Measurements from ENCODE around the gene ALPL. TPM values are rescaled to one million over a fixed set of nuclear protein-coding genes. Genes with fewer than 3 reads are reported as not detected.
"Not testable (repeated sequence)": the region's sequence is repeated elsewhere in the genome, so short reads cannot be mapped to it uniquely, and the experiment has no call there.

The ALPL gene
- polyA plus RNA-seq, 6 donors from 2014 or later: 0.53 to 1.8 (median 0.66) TPM; not detected in 2

- Mint-ChIP-seq H3K4me3 (no peak overlapping the region), H3K27me3 (peaks cover 10 to 32% (median 16%) of the 10 kb centered on the region in 3 donors), H3K36me3 (no peaks in the 10 kb centered on the region), H3K9me3 (no peaks in the 10 kb centered on the region), H3K4me1 (no peaks in the 10 kb centered on the region), H3K27ac (no peak overlapping the region)
- no peak for ATAC-seq (ENCODE audit: low read depth in 2 of 2)
- DNase-seq: no peak
Observed at GRCh38 chr1:21560916-21561638, 51.9 kb downstream of the ALPL start.

- no peak for ATAC-seq (ENCODE audit: low read depth in 2 of 2)
- H3K27me3 Mint-ChIP-seq: peaks cover 4 to 24% (median 11%) of the 10 kb centered on the region in 3 donors
- H3K36me3 Mint-ChIP-seq: no peaks in the 10 kb centered on the region
- DNase-seq: no peak
- H3K9me3 Mint-ChIP-seq: no peaks in the 10 kb centered on the region
- H3K27ac Mint-ChIP-seq: no peak overlapping the region
- H3K4me3 Mint-ChIP-seq: no peak overlapping the region
- H3K4me1 Mint-ChIP-seq: no peaks in the 10 kb centered on the region
Observed at GRCh38 chr1:21562896-21563295, 53.7 kb downstream of the ALPL start.

- H3K27ac Mint-ChIP-seq: no peak overlapping the region
- H3K36me3 Mint-ChIP-seq: no peaks in the 10 kb centered on the region
- no peaks in the 10 kb centered on the region for H3K9me3 Mint-ChIP-seq
- no peak for DNase-seq
- no peak for ATAC-seq (ENCODE audit: low read depth in 2 of 2)
- H3K27me3 Mint-ChIP-seq: peaks cover 4 to 25% (median 14%) of the 10 kb centered on the region in 3 donors
- H3K4me1 Mint-ChIP-seq: no peaks in the 10 kb centered on the region
- no peak overlapping the region for H3K4me3 Mint-ChIP-seq
Observed at GRCh38 chr1:21563971-21564370, 54.7 kb downstream of the ALPL start.

GRCh38 chr1:21564521-21565095 is 55.4 kb downstream of the ALPL start:
- Mint-ChIP-seq H3K4me1 (no peaks in the 10 kb centered on the region), H3K4me3 (no peak overlapping the region), H3K9me3 (no peaks in the 10 kb centered on the region), H3K36me3 (no peaks in the 10 kb centered on the region), H3K27me3 (peaks cover 4 to 20% (median 7%) of the 10 kb centered on the region in 3 donors), H3K27ac (no peak overlapping the region)
- ATAC-seq (ENCODE audit: low read depth in 2 of 2) (no peak), DNase-seq (no peak)

- no peaks in the 10 kb centered on the region for H3K36me3 Mint-ChIP-seq
- H3K27ac Mint-ChIP-seq: no peak overlapping the region
- DNase-seq (no peak), ATAC-seq (ENCODE audit: low read depth in 2 of 2) (no peak)
- H3K4me1 Mint-ChIP-seq: no peaks in the 10 kb centered on the region
- no peak overlapping the region for H3K4me3 Mint-ChIP-seq
- H3K9me3 Mint-ChIP-seq: no peaks in the 10 kb centered on the region
- peaks cover 0 to 17% (median 7%) of the 10 kb centered on the region in 3 donors for H3K27me3 Mint-ChIP-seq
Observed at GRCh38 chr1:21565285-21565684, 56.1 kb downstream of the ALPL start.

GRCh38 chr1:21566361-21566760 is 57.1 kb downstream of the ALPL start:
- H3K27ac Mint-ChIP-seq; H3K36me3 Mint-ChIP-seq; H3K9me3 Mint-ChIP-seq; ATAC-seq (ENCODE audit: low read depth in 2 of 2); DNase-seq; H3K4me1 Mint-ChIP-seq; H3K4me3 Mint-ChIP-seq: not testable (repeated sequence)
- H3K27me3 Mint-ChIP-seq: peaks cover 0 to 17% (median 7%) of the 10 kb centered on the region in 3 donors

- Mint-ChIP-seq H3K4me1 (no peaks in the 10 kb centered on the region), H3K36me3 (no peaks in the 10 kb centered on the region), H3K4me3 (no peak overlapping the region)
Observed at GRCh38 chr1:21567241-21568005, 58.2 kb downstream of the ALPL start.

GRCh38 chr1:21568006-21568746 is 59.0 kb downstream of the ALPL start:
- peaks cover 0 to 20% (median 12%) of the 10 kb centered on the region in 3 donors for H3K27me3 Mint-ChIP-seq
- ATAC-seq (ENCODE audit: low read depth in 2 of 2): no peak

More at GRCh38 chr1:21567241-21568005, 58.2 kb downstream of the ALPL start:
- DNase-seq: no peak
- Mint-ChIP-seq H3K27me3 (peaks cover 0 to 17% (median 7%) of the 10 kb centered on the region in 3 donors), H3K27ac (peak overlapping the region in 1 of 6 donors; percentile 75), H3K9me3 (peaks cover 0 to 4% (median 0%) of the 10 kb centered on the region in 7 donors)
- no peak for ATAC-seq (ENCODE audit: low read depth in 2 of 2)

GRCh38 chr1:21568809-21569385 is 59.7 kb downstream of the ALPL start:
- H3K4me1 Mint-ChIP-seq: peaks cover 0 to 4% (median 0%) of the 10 kb centered on the region in 3 donors
- no peak for DNase-seq
- H3K27me3 Mint-ChIP-seq: peaks cover under 1 to 27% (median 19%) of the 10 kb centered on the region in 3 donors
- ATAC-seq (ENCODE audit: low read depth in 2 of 2): no peak
- H3K4me3 Mint-ChIP-seq: no peak overlapping the region
- peaks cover 0 to 4% (median 0%) of the 10 kb centered on the region in 7 donors for H3K9me3 Mint-ChIP-seq
- H3K36me3 Mint-ChIP-seq: no peaks in the 10 kb centered on the region
- H3K27ac Mint-ChIP-seq: no peak overlapping the region

More at GRCh38 chr1:21568006-21568746, 59.0 kb downstream of the ALPL start:
- no peak for DNase-seq
- Mint-ChIP-seq H3K4me1 (no peaks in the 10 kb centered on the region), H3K27ac (peak overlapping the region in 1 of 6 donors; percentile 67), H3K4me3 (no peak overlapping the region), H3K9me3 (peaks cover 0 to 4% (median 0%) of the 10 kb centered on the region in 7 donors), H3K36me3 (no peaks in the 10 kb centered on the region)

GRCh38 chr1:21569820-21570527 is 60.8 kb downstream of the ALPL start:
- no peaks in the 10 kb centered on the region for H3K36me3 Mint-ChIP-seq
- H3K4me3 Mint-ChIP-seq: no peak overlapping the region
- peaks cover 0 to 11% (median 0%) of the 10 kb centered on the region in 3 donors for H3K4me1 Mint-ChIP-seq
- H3K27ac Mint-ChIP-seq: no peak overlapping the region
- ATAC-seq (ENCODE audit: low read depth in 2 of 2) (no peak), DNase-seq (no peak)
- H3K27me3 Mint-ChIP-seq: peaks cover 6 to 34% (median 24%) of the 10 kb centered on the region in 3 donors
- peaks cover 0 to 4% (median 0%) of the 10 kb centered on the region in 7 donors for H3K9me3 Mint-ChIP-seq

- Mint-ChIP-seq H3K4me1 (peaks cover 0 to 11% (median 0%) of the 10 kb centered on the region in 3 donors), H3K4me3 (no peak overlapping the region), H3K27ac (no peak overlapping the region), H3K9me3 (peaks cover 0 to 4% (median 0%) of the 10 kb centered on the region in 7 donors), H3K27me3 (peaks cover 6 to 36% (median 25%) of the 10 kb centered on the region in 3 donors), H3K36me3 (no peaks in the 10 kb centered on the region)
- no peak for DNase-seq
- ATAC-seq (ENCODE audit: low read depth in 2 of 2): no peak
Observed at GRCh38 chr1:21570528-21570875, 61.3 kb downstream of the ALPL start.

GRCh38 chr1:21570885-21571284 is 61.7 kb downstream of the ALPL start:
- DNase-seq: no peak
- Mint-ChIP-seq H3K4me1 (peaks cover 0 to 11% (median 0%) of the 10 kb centered on the region in 3 donors), H3K27ac (no peak overlapping the region), H3K9me3 (peaks cover 0 to 4% (median 0%) of the 10 kb centered on the region in 7 donors), H3K36me3 (no peaks in the 10 kb centered on the region), H3K27me3 (peaks cover 6 to 40% (median 29%) of the 10 kb centered on the region in 3 donors), H3K4me3 (no peak overlapping the region)
- no peak for ATAC-seq (ENCODE audit: low read depth in 2 of 2)
